Choroid plexus epithelial cell (primary cell): ENCODE measurements around the gene ST6GALNAC3.

ENCODE experiments used
- DNase-seq: peaks from one replicate; pipeline ENCODE4 v3.0.0-alpha.2; 2010; ENCODE audit warnings: low read depth
- H3K4me3 ChIP-seq: 2 replicates; pipeline ENCODE4 v1.5.1; 2011; ENCODE audit warnings: low read depth, mild to moderate bottlenecking, control low read depth, low read length, moderate library complexity
- TF ChIP-seq, protein P1 (sequence below): conservative IDR thresholded peaks from 2 replicates; pipeline ENCODE4 v1.5.1; 2011; ENCODE audit warnings: low read depth, mild to moderate bottlenecking, control low read depth, inconsistent platforms, low read length, moderate library complexity

The ST6GALNAC3 gene

DNA sequence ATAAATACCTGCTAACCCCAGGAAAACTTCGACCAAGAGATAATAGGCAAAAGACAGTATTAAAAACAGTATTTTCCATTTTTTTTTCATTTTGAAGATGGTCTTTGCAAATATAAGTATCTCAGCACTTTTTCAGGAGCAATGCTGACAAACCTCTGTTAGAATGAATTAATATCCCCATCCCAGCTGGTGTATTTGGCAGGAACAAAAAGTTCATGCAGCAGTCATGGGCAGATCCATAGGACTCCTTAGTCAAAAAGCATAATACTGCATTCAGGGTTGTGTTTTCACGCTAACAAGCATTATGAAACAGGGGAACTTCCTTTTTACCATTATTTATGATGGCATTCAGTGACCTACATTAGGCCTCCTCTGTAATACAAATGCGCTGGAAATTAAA, 344.0 kb downstream of the ST6GALNAC3 start:
- TF ChIP-seq, protein P1, sequence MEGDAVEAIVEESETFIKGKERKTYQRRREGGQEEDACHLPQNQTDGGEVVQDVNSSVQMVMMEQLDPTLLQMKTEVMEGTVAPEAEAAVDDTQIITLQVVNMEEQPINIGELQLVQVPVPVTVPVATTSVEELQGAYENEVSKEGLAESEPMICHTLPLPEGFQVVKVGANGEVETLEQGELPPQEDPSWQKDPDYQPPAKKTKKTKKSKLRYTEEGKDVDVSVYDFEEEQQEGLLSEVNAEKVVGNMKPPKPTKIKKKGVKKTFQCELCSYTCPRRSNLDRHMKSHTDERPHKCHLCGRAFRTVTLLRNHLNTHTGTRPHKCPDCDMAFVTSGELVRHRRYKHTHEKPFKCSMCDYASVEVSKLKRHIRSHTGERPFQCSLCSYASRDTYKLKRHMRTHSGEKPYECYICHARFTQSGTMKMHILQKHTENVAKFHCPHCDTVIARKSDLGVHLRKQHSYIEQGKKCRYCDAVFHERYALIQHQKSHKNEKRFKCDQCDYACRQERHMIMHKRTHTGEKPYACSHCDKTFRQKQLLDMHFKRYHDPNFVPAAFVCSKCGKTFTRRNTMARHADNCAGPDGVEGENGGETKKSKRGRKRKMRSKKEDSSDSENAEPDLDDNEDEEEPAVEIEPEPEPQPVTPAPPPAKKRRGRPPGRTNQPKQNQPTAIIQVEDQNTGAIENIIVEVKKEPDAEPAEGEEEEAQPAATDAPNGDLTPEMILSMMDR: no peak
- DNase-seq: no peak

GRCh38 chr1:76419603-76420002, 345.1 kb downstream of the ST6GALNAC3 start:
- TF ChIP-seq, protein P1: no peak
- no peak for DNase-seq
- H3K4me3 ChIP-seq: no peak overlapping the region

More for the DNA sequence above, 344.0 kb downstream of the ST6GALNAC3 start:
- H3K4me3 ChIP-seq: no peak overlapping the region

GRCh38 chr1:76425201-76426145, 350.9 kb downstream of the ST6GALNAC3 start:
- H3K4me3 ChIP-seq: peak overlapping the region; percentile 25
- peak; percentile 93 for DNase-seq
- TF ChIP-seq, protein P1: no peak

DNA sequence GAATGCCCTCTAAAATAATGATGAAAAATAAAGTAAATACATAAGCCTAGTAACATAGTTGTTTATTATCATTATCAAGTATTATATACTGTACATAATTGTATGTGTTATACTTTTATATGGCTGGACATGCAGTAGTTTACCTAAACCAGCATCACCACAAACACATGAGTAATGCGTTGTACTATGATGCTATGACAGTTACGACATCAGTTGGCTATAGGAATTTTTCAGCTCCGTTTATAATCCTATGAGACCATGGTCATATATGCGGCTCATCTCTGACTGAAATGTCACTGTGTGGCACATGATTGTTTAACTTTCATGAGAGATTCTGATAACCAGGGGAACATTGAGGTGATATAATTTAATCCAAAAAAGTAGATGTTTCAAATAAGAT, 352.1 kb downstream of the ST6GALNAC3 start:
- TF ChIP-seq, protein P1: no peak
- H3K4me3 ChIP-seq: no peak overlapping the region
- peak; percentile 68 for DNase-seq

DNA sequence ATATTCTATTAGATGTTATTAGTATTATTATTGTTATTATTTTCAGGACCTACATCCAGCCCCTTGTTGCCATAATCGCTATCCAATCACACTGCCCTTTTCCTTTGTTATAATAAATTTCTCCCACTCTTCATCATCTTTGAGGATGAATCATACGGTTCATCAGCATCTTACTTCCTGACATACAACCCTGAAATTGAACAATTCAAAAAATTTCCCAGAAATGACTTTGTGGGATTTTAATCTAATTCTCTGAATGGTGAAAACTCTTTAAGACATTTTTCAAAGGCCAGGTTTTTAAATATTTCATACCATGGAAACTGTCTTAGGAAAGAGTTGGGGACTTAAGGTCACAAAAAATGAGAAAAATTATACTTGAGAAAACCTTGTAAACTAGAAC, 353.5 kb downstream of the ST6GALNAC3 start:
- TF ChIP-seq, protein P1: no peak
- no peak overlapping the region for H3K4me3 ChIP-seq
- DNase-seq: peak; percentile 41

- no peak overlapping the region for H3K4me3 ChIP-seq
- DNase-seq: no peak
- TF ChIP-seq, protein P1: no peak
Observed at GRCh38 chr1:76430531-76430930, 356.0 kb downstream of the ST6GALNAC3 start.
